ENCODE results near the gene FBXW12. TPM values are rescaled to one million over a fixed set of nuclear protein-coding genes. Genes with fewer than 3 reads are reported as not detected.

Gene FBXW12
- total and polyA plus RNA-seq, 10 donors: 0.33 to 0.42 TPM; not detected in 8

GRCh38 chr3:48413086-48413485 lies 41.1 kb downstream of the FBXW12 start:
- intact Hi-C loops (cut with DNase I; ENCODE audit: low total_unique reads): no loop called here
- WGBS, 5 donors: 81 to 89% (median 85%) methylated on average over 6 to 8 of the region's 8 CpGs
- H3K4me1 ChIP-seq: peaks cover 0 to 4% (median 0%) of the 10 kb centered on the region in 6 donors
- no peak for DNase-seq
- no peak overlapping the region for H3K4me3 ChIP-seq
- H3K9me3 ChIP-seq: no peaks in the 10 kb centered on the region
- no peaks in the 10 kb centered on the region for H3K27me3 ChIP-seq (replicated peaks in 1 of 7)
- TF ChIP-seq CTCF (IDR thresholded peaks at IDR 0.05 in 8 of 11, conservative IDR thresholded peaks at IDR 0.05 in 3 of 11): no peak
- no peak overlapping the region for H3K27ac ChIP-seq
- H3K36me3 ChIP-seq: peaks cover 0 to 93% (median 25%) of the 10 kb centered on the region in 6 donors

DNA sequence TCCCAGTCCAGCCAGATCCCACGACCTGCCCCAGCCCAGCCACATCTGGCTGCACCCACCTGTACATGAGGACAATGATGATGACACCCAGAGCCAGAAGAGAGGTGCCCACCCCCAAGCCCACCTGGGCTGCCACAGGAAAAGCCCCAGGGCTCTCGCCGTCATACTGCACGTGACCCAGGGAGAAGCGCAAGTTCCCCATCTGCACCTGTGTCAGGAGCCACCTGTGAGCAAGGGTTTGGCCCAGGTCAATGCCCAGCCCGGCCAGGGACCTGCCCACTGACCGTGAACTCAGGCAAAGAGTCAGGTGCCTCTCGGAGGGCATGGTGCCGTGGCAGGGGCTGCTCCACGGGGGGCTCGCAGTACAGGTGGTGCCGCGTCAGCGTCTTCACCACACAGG lies 41.6 kb downstream of the FBXW12 start:
- TF ChIP-seq CTCF (IDR thresholded peaks at IDR 0.05 in 8 of 11, conservative IDR thresholded peaks at IDR 0.05 in 3 of 11) (no peak), POLR2AphosphoS5 (IDR thresholded peaks at IDR 0.05) (peak in 1 of 3 donors; percentile 8)
- Histone ChIP-seq H3K4me3 (no peak overlapping the region), H3K4me1 (peaks cover 0 to 9% (median 2%) of the 10 kb centered on the region in 6 donors), H3K9me3 (no peaks in the 10 kb centered on the region), H3K36me3 (peaks cover 0 to 95% (median 25%) of the 10 kb centered on the region in 6 donors), H3K27me3 (replicated peaks in 1 of 7) (no peaks in the 10 kb centered on the region), H3K27ac (no peak overlapping the region)
- peak; percentile 64 for DNase-seq
- intact Hi-C loops (cut with DNase I; ENCODE audit: low total_unique reads): no loop called here
- 79 to 87% (median 85%) methylated on average over 5 to 14 of the region's 14 CpGs for WGBS, 5 donors

GRCh38 chr3:48414376-48415250 lies 42.6 kb downstream of the FBXW12 start:
- Histone ChIP-seq H3K27ac (no peak overlapping the region), H3K27me3 (replicated peaks in 1 of 7) (no peaks in the 10 kb centered on the region), H3K4me3 (no peak overlapping the region), H3K9me3 (no peaks in the 10 kb centered on the region), H3K36me3 (peaks cover 0 to 87% (median 25%) of the 10 kb centered on the region in 6 donors), H3K4me1 (peaks cover 0 to 19% (median 6%) of the 10 kb centered on the region in 6 donors)
- TF ChIP-seq POLR2A (IDR thresholded peaks at IDR 0.05) (no peak), CTCF (IDR thresholded peaks at IDR 0.05 in 8 of 11, conservative IDR thresholded peaks at IDR 0.05 in 3 of 11) (no peak), POLR2AphosphoS5 (IDR thresholded peaks at IDR 0.05) (no peak)
- WGBS, 5 donors: 89 to 93% (median 92%) methylated on average over 22 to 25 of the region's 25 CpGs
- DNase-seq: peak; percentile 50
- intact Hi-C loops (cut with DNase I; ENCODE audit: low total_unique reads): no loop called here

DNA sequence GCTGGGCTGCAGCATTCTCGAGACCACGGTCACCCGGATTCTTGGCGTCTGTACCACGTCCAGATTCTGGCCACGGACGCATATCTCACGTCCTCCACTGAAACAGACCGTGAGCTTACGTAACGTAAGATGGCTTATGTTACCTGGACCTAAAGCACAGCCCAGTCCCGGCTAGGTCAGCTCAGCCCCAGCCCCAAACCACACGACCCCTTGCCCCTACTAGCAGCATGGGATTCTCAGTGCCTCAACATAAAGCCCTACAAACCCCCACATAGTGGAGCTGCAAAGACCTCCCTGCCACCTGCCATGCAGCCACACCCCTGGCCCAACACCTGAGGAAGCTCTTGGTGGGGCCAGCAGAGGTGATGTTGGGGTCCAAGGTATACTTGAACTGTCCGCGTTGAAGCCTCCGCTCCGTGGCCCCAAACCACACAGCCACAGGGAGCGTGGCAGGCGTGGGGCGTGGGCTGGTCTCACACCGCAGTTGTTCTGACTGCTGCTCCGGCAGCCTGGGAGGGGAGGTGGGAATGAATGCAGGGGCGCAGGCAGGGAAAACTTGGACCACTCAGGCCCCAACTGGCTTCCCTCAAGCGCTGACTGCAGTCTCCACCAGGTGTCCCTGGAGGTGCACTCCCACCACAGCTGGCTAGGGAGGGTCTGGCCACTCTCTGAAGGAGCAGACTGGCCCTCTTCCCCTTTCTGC lies 43.4 kb downstream of the FBXW12 start:
- intact Hi-C loops (cut with DNase I; ENCODE audit: low total_unique reads): no loop called here
- H3K27me3 ChIP-seq (replicated peaks in 1 of 7): no peaks in the 10 kb centered on the region
- 90 to 95% (median 94%) methylated on average over 23 to 24 of the region's 24 CpGs for WGBS, 5 donors
- DNase-seq: peak; percentile 51
- no peak overlapping the region for H3K4me3 ChIP-seq
- H3K27ac ChIP-seq: no peak overlapping the region
- TF ChIP-seq POLR2AphosphoS5 (IDR thresholded peaks at IDR 0.05) (no peak), POLR2A (IDR thresholded peaks at IDR 0.05) (no peak), CTCF (IDR thresholded peaks at IDR 0.05 in 8 of 11, conservative IDR thresholded peaks at IDR 0.05 in 3 of 11) (no peak)
- peaks cover 0 to 27% (median 9%) of the 10 kb centered on the region in 6 donors for H3K4me1 ChIP-seq
- peaks cover 0 to 80% (median 25%) of the 10 kb centered on the region in 6 donors for H3K36me3 ChIP-seq
- no peaks in the 10 kb centered on the region for H3K9me3 ChIP-seq
